Spleen (tissue), 11 donors: Measurements from ENCODE around the gene PLXNA2. TPM values are rescaled to one million over a fixed set of nuclear protein-coding genes. Genes with fewer than 3 reads are reported as not detected.

ENCODE experiments used
- DNase-seq: peaks from one replicate; pipeline ENCODE4 v3.0.0-alpha.2; 2020
- H3K27ac ChIP-seq, 8 donors: fragments of 200-600 bp; sonication (generic) in 7 of 8; 1 replicate in 4 of 8; 2 replicates in 4 of 8; pipeline versions ENCODE4 v1.5.0 to v1.8.0; 2016 to 2021; ENCODE audit warnings: inconsistent platforms in 4 of 8, mild to moderate bottlenecking in 4 of 8, moderate library complexity in 1 of 8
- H3K27me3 ChIP-seq, 7 donors: fragments of 200-600 bp; sonication (generic) in 6 of 7; replicated peaks in 1 of 7; 1 replicate in 4 of 7; 2 replicates in 3 of 7; pipeline versions ENCODE4 v1.5.0 to v1.8.0; 2016 to 2021; ENCODE audit warnings: inconsistent platforms in 3 of 7, mild to moderate bottlenecking in 1 of 7
- H3K36me3 ChIP-seq, 6 donors: fragments of 200-600 bp; sonication (generic) in 5 of 6; 1 replicate in 4 of 6; 2 replicates in 2 of 6; pipeline versions ENCODE4 v1.5.0 to v1.8.0; 2016 to 2021; ENCODE audit warnings: inconsistent platforms in 2 of 6
- H3K4me1 ChIP-seq, 6 donors: fragments of 200-600 bp; sonication (generic) in 5 of 6; 1 replicate in 3 of 6; 2 replicates in 3 of 6; pipeline versions ENCODE4 v1.5.0 to v1.8.0; 2016 to 2021; ENCODE audit warnings: inconsistent platforms in 3 of 6
- H3K4me3 ChIP-seq, 8 donors: fragments of 200-600 bp; sonication (generic) in 7 of 8; 1 replicate in 4 of 8; 2 replicates in 4 of 8; pipeline versions ENCODE4 v1.5.0 to v1.8.0; 2016 to 2021; ENCODE audit warnings: inconsistent platforms in 4 of 8, mild to moderate bottlenecking in 4 of 8, moderate library complexity in 2 of 8
- H3K9me3 ChIP-seq, 8 donors: fragments of 200-600 bp; sonication (generic) in 7 of 8; 1 replicate in 4 of 8; 2 replicates in 4 of 8; pipeline versions ENCODE4 v1.5.0 to v1.8.0; 2016 to 2021; ENCODE audit warnings: inconsistent platforms in 4 of 8
- POLR2A ChIP-seq, 3 donors: fragments of 450-650 bp; IDR thresholded peaks; one replicate each; pipeline ENCODE4 v1.5.1; 2017; ENCODE audit warnings: antibody characterized with exemption in 3 of 3, mild to moderate bottlenecking in 1 of 3
- POLR2AphosphoS5 ChIP-seq, 3 donors: sonication (generic); formaldehyde crosslinking; IDR thresholded peaks; one replicate each; pipeline ENCODE4 v1.5.1; 2017; ENCODE audit warnings: antibody characterized with exemption in 3 of 3
- WGBS, 5 donors: extraction: QIAGEN DNeasy Blood & Tissue Kit in 3 of 5; methylation state at CpG; one replicate each; pipeline versions ENCODE4 v1.1.5 to v1.1.7; 2013 to 2018; 5-methylcytosine and 5-hydroxymethylcytosine counted together
- intact Hi-C: fragments of 100-400 bp; cut with DNase I; formaldehyde crosslinking; loops from one replicate; pipeline ENCODE4 v1.15.0; 2023; ENCODE audit warnings: low total_unique reads
- polyA plus RNA-seq, 3 donors: library from polyadenylated mRNA; stranded (reverse); fragments of 200-250 nt; gene quantifications; one replicate each; pipeline ENCODE4 v1.2.1, GENCODE V29; 2013
- total RNA-seq, 7 donors: library from RNA; depleted of rRNA in 3 of 7; stranded (reverse); fragments of >200 nt in 3 of 7; fragmentation: NEBNext Ultra II Directional in 4 of 7; extraction: Animal tissue kit (Norgen Biotek cat#: 25700) in 4 of 7; gene quantifications; one replicate each; pipeline versions ENCODE4 v1.1.0 to v1.2.1, GENCODE V29; 2016 to 2021
- TF ChIP-seq, protein P1 (sequence below), 11 experiments: fragments of 200-600 bp in 7 of 11; fragments of 450-650 bp in 4 of 11; sonication (generic) in 4 of 11; IDR thresholded peaks in 8 of 11; conservative IDR thresholded peaks in 3 of 11; 1 replicate in 7 of 11; 2 replicates in 4 of 11; pipeline versions ENCODE4 v1.4.0 to v1.8.0; 2016 to 2021; ENCODE audit warnings: antibody characterized with exemption in 11 of 11, inconsistent platforms in 4 of 11, mild to moderate bottlenecking in 1 of 11
- donor health status: healthy with polysubstance abuse.
- donor health status: DM: no; HTN: no; CAD: no; lungs with moderate emphysema.
- donor health status: DM: no; HTN: no; CAD: no.
- donor health status: Bipolar disorder and iron deficiency.
- donor health status: healthy.
- donor health status: DM: no; HTN: no; CAD: no.
- donor health status: DM: yes; HTN: yes; CAD: no.

The PLXNA2 gene
- total and polyA plus RNA-seq, 10 donors: 0.93 to 16.9 (median 7.0) TPM

DNA sequence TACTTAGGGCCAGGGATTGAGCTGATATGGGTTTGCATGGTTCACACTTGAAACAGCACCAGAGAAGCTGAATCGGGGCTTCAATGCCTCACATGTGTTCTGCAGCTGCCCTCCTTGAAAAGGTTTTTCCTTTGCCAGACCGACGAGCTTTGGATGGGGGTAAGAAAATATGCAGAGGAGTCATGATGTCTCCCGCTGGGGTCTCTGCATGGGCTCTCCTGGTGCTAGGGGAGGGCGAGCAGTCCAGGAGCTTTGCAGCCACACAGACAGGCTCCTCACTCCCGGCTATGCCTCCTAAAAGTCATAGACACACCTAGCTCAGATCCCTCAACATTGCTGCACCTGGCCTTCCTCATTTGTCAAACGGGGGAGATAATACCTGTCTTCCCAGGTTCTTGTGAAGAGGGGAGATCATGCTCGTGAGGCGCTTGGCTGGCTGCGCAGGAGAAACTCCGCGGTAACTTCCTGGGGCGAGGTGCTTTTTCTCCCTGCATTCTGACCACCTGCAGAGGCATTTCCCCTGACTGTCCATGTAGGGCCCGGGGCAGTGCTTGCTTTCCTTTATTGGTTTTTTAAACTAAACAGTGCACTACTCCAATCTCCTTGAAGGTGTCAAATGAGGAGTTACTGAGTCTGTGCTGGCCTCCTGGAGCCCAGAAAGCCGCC, 112.4 kb downstream of the PLXNA2 start:
- no peak overlapping the region for H3K4me3 ChIP-seq
- no peaks in the 10 kb centered on the region for H3K9me3 ChIP-seq
- intact Hi-C loops: loop anchor here (2.0 kb wide), 1 partner anchor 105 kb away; no protein-coding TSS in a partner anchor
- DNase-seq: no peak
- WGBS, 5 donors: 35 to 47% (median 41%) methylated on average over 15 of the region's 15 CpGs
- H3K36me3 ChIP-seq: no peaks in the 10 kb centered on the region
- no peak overlapping the region for H3K27ac ChIP-seq
- peaks cover 0 to 23% (median 0%) of the 10 kb centered on the region in 7 donors for H3K27me3 ChIP-seq
- TF ChIP-seq, protein P1, sequence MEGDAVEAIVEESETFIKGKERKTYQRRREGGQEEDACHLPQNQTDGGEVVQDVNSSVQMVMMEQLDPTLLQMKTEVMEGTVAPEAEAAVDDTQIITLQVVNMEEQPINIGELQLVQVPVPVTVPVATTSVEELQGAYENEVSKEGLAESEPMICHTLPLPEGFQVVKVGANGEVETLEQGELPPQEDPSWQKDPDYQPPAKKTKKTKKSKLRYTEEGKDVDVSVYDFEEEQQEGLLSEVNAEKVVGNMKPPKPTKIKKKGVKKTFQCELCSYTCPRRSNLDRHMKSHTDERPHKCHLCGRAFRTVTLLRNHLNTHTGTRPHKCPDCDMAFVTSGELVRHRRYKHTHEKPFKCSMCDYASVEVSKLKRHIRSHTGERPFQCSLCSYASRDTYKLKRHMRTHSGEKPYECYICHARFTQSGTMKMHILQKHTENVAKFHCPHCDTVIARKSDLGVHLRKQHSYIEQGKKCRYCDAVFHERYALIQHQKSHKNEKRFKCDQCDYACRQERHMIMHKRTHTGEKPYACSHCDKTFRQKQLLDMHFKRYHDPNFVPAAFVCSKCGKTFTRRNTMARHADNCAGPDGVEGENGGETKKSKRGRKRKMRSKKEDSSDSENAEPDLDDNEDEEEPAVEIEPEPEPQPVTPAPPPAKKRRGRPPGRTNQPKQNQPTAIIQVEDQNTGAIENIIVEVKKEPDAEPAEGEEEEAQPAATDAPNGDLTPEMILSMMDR (IDR thresholded peaks at IDR 0.05 in 8 of 11, conservative IDR thresholded peaks at IDR 0.05 in 3 of 11): no peak
- TF ChIP-seq POLR2AphosphoS5 (IDR thresholded peaks at IDR 0.05): no peak
- no peak for TF ChIP-seq POLR2A (IDR thresholded peaks at IDR 0.05)
- peaks cover 0 to 11% (median 3%) of the 10 kb centered on the region in 6 donors for H3K4me1 ChIP-seq

DNA sequence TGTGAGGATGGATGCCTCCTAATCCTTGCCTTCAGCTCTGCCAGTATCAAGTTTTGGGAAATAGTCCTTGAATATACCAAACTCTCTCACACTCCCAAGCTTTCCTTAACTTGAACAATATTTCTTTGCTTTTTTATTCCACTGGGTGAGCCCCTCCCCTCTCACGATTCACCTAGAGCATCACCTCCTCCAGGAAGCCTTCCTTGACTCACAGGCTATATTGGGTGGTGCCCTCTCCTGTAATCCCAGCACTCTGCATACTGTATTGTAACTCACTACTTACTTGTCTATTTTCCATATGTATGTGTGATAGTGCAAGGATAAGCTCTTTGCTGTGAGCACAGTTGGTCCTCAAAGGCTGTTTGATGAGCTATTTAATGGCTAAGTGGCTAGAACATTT, 114.7 kb downstream of the PLXNA2 start:
- Histone ChIP-seq H3K36me3 (no peaks in the 10 kb centered on the region), H3K4me3 (no peak overlapping the region), H3K9me3 (no peaks in the 10 kb centered on the region), H3K27me3 (peaks cover 0 to 23% (median 0%) of the 10 kb centered on the region in 7 donors), H3K4me1 (peaks cover 0 to 11% (median 3%) of the 10 kb centered on the region in 6 donors), H3K27ac (no peak overlapping the region)
- no peak for DNase-seq
- no peak for TF ChIP-seq POLR2A (IDR thresholded peaks at IDR 0.05)
- TF ChIP-seq POLR2AphosphoS5 (IDR thresholded peaks at IDR 0.05): no peak
- TF ChIP-seq, protein P1 (IDR thresholded peaks at IDR 0.05 in 8 of 11, conservative IDR thresholded peaks at IDR 0.05 in 3 of 11): no peak
- intact Hi-C loops: no loop called here
- 83 to 96% (median 89%) methylated on average over 1 of the region's 1 CpG for WGBS, 5 donors

- intact Hi-C loops: no loop called here
- Histone ChIP-seq H3K9me3 (no peaks in the 10 kb centered on the region), H3K4me3 (no peak overlapping the region), H3K4me1 (peaks cover 0 to 11% (median 3%) of the 10 kb centered on the region in 6 donors), H3K36me3 (no peaks in the 10 kb centered on the region), H3K27me3 (peaks cover 0 to 23% (median 0%) of the 10 kb centered on the region in 7 donors), H3K27ac (no peak overlapping the region)
- 21 to 52% (median 40%) methylated on average over 1 of the region's 1 CpG for WGBS, 5 donors
- DNase-seq: no peak
- TF ChIP-seq POLR2AphosphoS5 (IDR thresholded peaks at IDR 0.05) (no peak), POLR2A (IDR thresholded peaks at IDR 0.05) (no peak)
- TF ChIP-seq, protein P1 (IDR thresholded peaks at IDR 0.05 in 8 of 11, conservative IDR thresholded peaks at IDR 0.05 in 3 of 11): no peak
Measured at GRCh38 chr1:208129060-208129459, 115.1 kb downstream of the PLXNA2 start.

- TF ChIP-seq POLR2AphosphoS5 (IDR thresholded peaks at IDR 0.05) (no peak), POLR2A (IDR thresholded peaks at IDR 0.05) (no peak)
- TF ChIP-seq, protein P1 (IDR thresholded peaks at IDR 0.05 in 8 of 11, conservative IDR thresholded peaks at IDR 0.05 in 3 of 11): no peak
- 72 to 85% (median 78%) methylated on average over 10 of the region's 10 CpGs for WGBS, 5 donors
- no peaks in the 10 kb centered on the region for H3K9me3 ChIP-seq
- H3K4me3 ChIP-seq: no peak overlapping the region
- intact Hi-C loops: no loop called here
- H3K27ac ChIP-seq: no peak overlapping the region
- H3K4me1 ChIP-seq: peaks cover 0 to 11% (median 3%) of the 10 kb centered on the region in 6 donors
- no peak for DNase-seq
- no peaks in the 10 kb centered on the region for H3K36me3 ChIP-seq
- peaks cover 0 to 23% (median 0%) of the 10 kb centered on the region in 7 donors for H3K27me3 ChIP-seq
Measured at GRCh38 chr1:208127792-208128529, 116.2 kb downstream of the PLXNA2 start.
